ENCODE measurements around the gene R3HDM4.
A peak's percentile ranks its signal among the peaks of the same experiment; 100 is the strongest.

Gene R3HDM4

GRCh38 chr19:872266-872951 lies 40.6 kb downstream of the R3HDM4 start:
- peak; percentile 91 for DNase-seq

GRCh38 chr19:871446-872265 lies 41.4 kb downstream of the R3HDM4 start:
- peak; percentile 34 for DNase-seq

- DNase-seq = no peak
These were observed 42.0 kb downstream of the R3HDM4 start for GRCh38 chr19:870963-871401.

GRCh38 chr19:870314-870713 lies 42.7 kb downstream of the R3HDM4 start:
- no peak for DNase-seq

GRCh38 chr19:869245-870177 lies 43.5 kb downstream of the R3HDM4 start:
- DNase-seq = no peak

GRCh38 chr19:868458-869244 lies 44.4 kb downstream of the R3HDM4 start:
- no peak for DNase-seq

- DNase-seq = no peak
These were observed 45.1 kb downstream of the R3HDM4 start for GRCh38 chr19:867855-868457.

GRCh38 chr19:867301-867793 lies 45.7 kb downstream of the R3HDM4 start:
- DNase-seq = no peak

- no peak for DNase-seq
These were observed 46.2 kb downstream of the R3HDM4 start for GRCh38 chr19:866769-867300.

GRCh38 chr19:863315-863620 lies 49.8 kb downstream of the R3HDM4 start:
- no peak for DNase-seq

GRCh38 chr19:862581-863314 lies 50.3 kb downstream of the R3HDM4 start:
- peak; percentile 90 for DNase-seq

- DNase-seq = peak; percentile 83
These were observed 51.1 kb downstream of the R3HDM4 start for GRCh38 chr19:861756-862580.

- DNase-seq = no peak
These were observed 51.8 kb downstream of the R3HDM4 start for GRCh38 chr19:861141-861755.

- no peak for DNase-seq
These were observed 53.9 kb downstream of the R3HDM4 start, which contains the start of gene CFD for GRCh38 chr19:858868-859843. CFD (plus strand) TSS chr19:859664; CDS start chr19:859690, 26 bp downstream.

GRCh38 chr19:858284-858683 lies 54.7 kb downstream of the R3HDM4 start:
- no peak for DNase-seq

GRCh38 chr19:855566-856120 lies 57.4 kb downstream of the R3HDM4 start:
- DNase-seq = no peak

GRCh38 chr19:855142-855541 lies 57.9 kb downstream of the R3HDM4 start:
- no peak for DNase-seq

GRCh38 chr19:854549-854948 lies 58.5 kb downstream of the R3HDM4 start:
- no peak for DNase-seq
